Liver (tissue), 9 donors: ENCODE data around the gene TCEA2. TPM values are rescaled to one million over a fixed set of nuclear protein-coding genes. Genes with fewer than 3 reads are reported as not detected.
A peak's percentile ranks its signal among the peaks of the same experiment; 100 is the strongest.

Experiments used
- DNase-seq: peaks from one replicate; pipeline ENCODE4 v3.0.0-alpha.2; 2017; ENCODE audit warnings: low spot score
- H3K27ac ChIP-seq, 2 donors: one replicate each; pipeline ENCODE4 v1.7.0; 2013; ENCODE audit warnings: inconsistent platforms in 2 of 2, low read length in 2 of 2, control low read depth in 1 of 2, low read depth in 1 of 2, mild to moderate bottlenecking in 1 of 2
- H3K27me3 ChIP-seq, 4 donors: one replicate each; pipeline versions ENCODE4 v1.6.1 to v1.7.0; 2013; ENCODE audit warnings: low read length in 3 of 4, inconsistent platforms in 1 of 4, mild to moderate bottlenecking in 1 of 4, moderate library complexity in 1 of 4; ENCODE audit not compliant: control insufficient read depth in 4 of 4, insufficient read depth in 4 of 4
- H3K36me3 ChIP-seq, 4 donors: one replicate each; pipeline versions ENCODE4 v1.6.1 to v1.7.0; 2013; ENCODE audit warnings: low read length in 3 of 4, mild to moderate bottlenecking in 3 of 4, low read depth in 1 of 4, moderate library complexity in 1 of 4; ENCODE audit not compliant: control insufficient read depth in 4 of 4, insufficient read depth in 3 of 4
- H3K4me1 ChIP-seq, 4 donors: one replicate each; pipeline versions ENCODE4 v1.6.1 to v1.7.0; 2013; ENCODE audit warnings: low read length in 3 of 4, mild to moderate bottlenecking in 3 of 4, moderate library complexity in 1 of 4; ENCODE audit not compliant: control insufficient read depth in 4 of 4, insufficient read depth in 4 of 4
- H3K4me3 ChIP-seq, 3 donors: one replicate each; pipeline versions ENCODE4 v1.6.1 to v1.7.0; 2013; ENCODE audit warnings: low read length in 3 of 3, control low read depth in 1 of 3, low read depth in 1 of 3, mild to moderate bottlenecking in 1 of 3
- H3K9ac ChIP-seq, 2 donors: one replicate each; pipeline ENCODE4 v1.7.0; 2013; ENCODE audit warnings: low read length in 2 of 2, mild to moderate bottlenecking in 2 of 2, moderate library complexity in 2 of 2, control low read depth in 1 of 2, low read depth in 1 of 2
- H3K9me3 ChIP-seq, 4 donors: one replicate each; pipeline versions ENCODE4 v1.6.1 to v1.7.0; 2013; ENCODE audit warnings: low read length in 3 of 4; ENCODE audit not compliant: control insufficient read depth in 4 of 4
- ATF3 ChIP-seq: IDR thresholded peaks from 2 replicates; pipeline ENCODE4 v1.6.1; 2016; ENCODE audit warnings: antibody characterized with exemption
- CTCF ChIP-seq: fragments of 150-350 bp; IDR thresholded peaks from 2 replicates; pipeline ENCODE4 v1.5.1; 2017; ENCODE audit warnings: improper control_type of control experiment, low read depth, low read length; ENCODE audit not compliant: missing input control
- EGR1 ChIP-seq, 2 donors: IDR thresholded peaks; 2 replicates each; pipeline ENCODE4 v1.6.1; 2016 to 2018; ENCODE audit warnings: antibody characterized with exemption in 2 of 2, low read depth in 2 of 2
- FOXA1 ChIP-seq: IDR thresholded peaks from 2 replicates; pipeline ENCODE4 v1.6.1; 2016; ENCODE audit warnings: antibody characterized with exemption
- FOXA2 ChIP-seq: IDR thresholded peaks from 2 replicates; pipeline ENCODE4 v1.6.1; 2016; ENCODE audit warnings: antibody characterized with exemption
- GABPA ChIP-seq, 2 donors: IDR thresholded peaks in 1 of 2; conservative IDR thresholded peaks in 1 of 2; 2 replicates each; pipeline ENCODE4 v1.6.1; 2016; ENCODE audit warnings: antibody characterized with exemption in 2 of 2, mild to moderate bottlenecking in 1 of 2, moderate library complexity in 1 of 2
- HNF4A ChIP-seq, 2 donors: conservative IDR thresholded peaks; 2 replicates each; pipeline ENCODE4 v1.6.1; 2016; ENCODE audit warnings: antibody characterized with exemption in 2 of 2, mild to moderate bottlenecking in 2 of 2
- HNF4G ChIP-seq: IDR thresholded peaks from 2 replicates; pipeline ENCODE4 v1.6.1; 2016; ENCODE audit warnings: antibody characterized with exemption
- JUND ChIP-seq, 2 donors: IDR thresholded peaks; 2 replicates each; pipeline ENCODE4 v1.6.1; 2016; ENCODE audit warnings: antibody characterized with exemption in 2 of 2
- MAX ChIP-seq: IDR thresholded peaks from 2 replicates; pipeline ENCODE4 v1.6.1; 2016; ENCODE audit warnings: antibody characterized with exemption
- NR2F2 ChIP-seq: IDR thresholded peaks from 2 replicates; pipeline ENCODE4 v1.6.1; 2016; ENCODE audit warnings: antibody characterized with exemption
- RAD21 ChIP-seq, 2 donors: IDR thresholded peaks; 2 replicates each; pipeline ENCODE4 v1.6.1; 2016; ENCODE audit warnings: antibody characterized with exemption in 2 of 2, mild to moderate bottlenecking in 2 of 2
- REST ChIP-seq: IDR thresholded peaks from 2 replicates; pipeline ENCODE4 v1.6.1; 2016; ENCODE audit warnings: antibody characterized with exemption, mild to moderate bottlenecking
- RXRA ChIP-seq, 2 donors: IDR thresholded peaks; 2 replicates each; pipeline ENCODE4 v1.6.1; 2017 to 2018; ENCODE audit warnings: antibody characterized with exemption in 2 of 2, mild to moderate bottlenecking in 1 of 2
- SP1 ChIP-seq: IDR thresholded peaks from 2 replicates; pipeline ENCODE4 v1.6.1; 2018; ENCODE audit warnings: antibody characterized with exemption, mild to moderate bottlenecking
- TAF1 ChIP-seq: conservative IDR thresholded peaks from 2 replicates; pipeline ENCODE4 v1.6.1; 2016; ENCODE audit warnings: antibody characterized with exemption, mild to moderate bottlenecking
- YY1 ChIP-seq: IDR thresholded peaks from 2 replicates; pipeline ENCODE4 v1.6.1; 2016; ENCODE audit warnings: antibody characterized with exemption, mild to moderate bottlenecking
- ZBTB33 ChIP-seq: IDR thresholded peaks from 2 replicates; pipeline ENCODE4 v1.6.1; 2016; ENCODE audit warnings: antibody characterized with exemption
- WGBS: extraction: QIAGEN DNeasy Blood & Tissue Kit; methylation state at CpG from one replicate; pipeline ENCODE4 v1.1.7; 2013; 5-methylcytosine and 5-hydroxymethylcytosine counted together
- polyA plus RNA-seq, 2 donors: library from polyadenylated mRNA; stranded (reverse) in 1 of 2; unstranded in 1 of 2; fragments of 200-250 nt in 1 of 2; fragments of >200 nt in 1 of 2; fragmentation: Nextera tagmentation in 1 of 2; extraction: Ambion mirVana in 1 of 2; gene quantifications; one replicate each; pipeline versions ENCODE4 v1.2.1 to v1.2.3, GENCODE V29; 2013 to 2015
- total RNA-seq, 2 donors: library from RNA; depleted of rRNA; stranded (reverse); fragments of >200 nt; gene quantifications; one replicate each; pipeline ENCODE4 v1.2.3, GENCODE V29; 2014
- donor health status: healthy.
- donor health status: healthy.
- donor health status: healthy.
- donor health status: healthy.
- donor health status: healthy.

The TCEA2 gene
- total and polyA plus RNA-seq, 4 donors = 4.6 to 22.6 (median 11.8) TPM

- WGBS = 78% methylated on average over 17 of the region's 17 CpGs
- no peaks in the 10 kb centered on the region for H3K9me3 ChIP-seq
- H3K4me1 ChIP-seq = peaks cover 14 to 35% (median 19%) of the 10 kb centered on the region in 4 donors
- no peak overlapping the region for H3K27ac ChIP-seq
- H3K36me3 ChIP-seq = no peaks in the 10 kb centered on the region
- no peak overlapping the region for H3K9ac ChIP-seq
- DNase-seq = no peak
- TF ChIP-seq NR2F2 (no peak), ATF3 (no peak), JUND (IDR thresholded peaks at IDR 0.05) (no peak), YY1 (no peak), GABPA (IDR thresholded peaks at IDR 0.05 in 1 of 2, conservative IDR thresholded peaks at IDR 0.05 in 1 of 2) (no peak), HNF4G (no peak), ZBTB33 (no peak), FOXA2 (no peak), EGR1 (IDR thresholded peaks at IDR 0.05; ENCODE audit: low read depth in 2 of 2) (no peak), RXRA (IDR thresholded peaks at IDR 0.05) (no peak), SP1 (no peak)
- peaks cover 0 to 6% (median 0%) of the 10 kb centered on the region in 4 donors for H3K27me3 ChIP-seq
- peak overlapping the region in 1 of 3 donors; percentile 61 for H3K4me3 ChIP-seq
Measured at GRCh38 chr20:64080813-64081623, 18.0 kb downstream of the TCEA2 start.

- no peak overlapping the region for H3K9ac ChIP-seq
- H3K4me3 ChIP-seq = no peak overlapping the region
- H3K36me3 ChIP-seq = no peaks in the 10 kb centered on the region
- H3K9me3 ChIP-seq = no peaks in the 10 kb centered on the region
- H3K27ac ChIP-seq = no peak overlapping the region
- no peak for TF ChIP-seq MAX
- no peak for TF ChIP-seq YY1
- no peak for TF ChIP-seq GABPA (IDR thresholded peaks at IDR 0.05 in 1 of 2, conservative IDR thresholded peaks at IDR 0.05 in 1 of 2)
- no peak for TF ChIP-seq HNF4A (conservative IDR thresholded peaks at IDR 0.05)
- TF ChIP-seq RXRA (IDR thresholded peaks at IDR 0.05) = no peak
- TF ChIP-seq HNF4G = no peak
- TF ChIP-seq FOXA2 = no peak
- no peak for TF ChIP-seq SP1
- no peak for TF ChIP-seq EGR1 (IDR thresholded peaks at IDR 0.05; ENCODE audit: low read depth in 2 of 2)
- no peak for TF ChIP-seq ATF3
- TF ChIP-seq REST = no peak
- no peak for TF ChIP-seq JUND (IDR thresholded peaks at IDR 0.05)
- TF ChIP-seq CTCF = no peak
- no peak for TF ChIP-seq RAD21 (IDR thresholded peaks at IDR 0.05)
- TF ChIP-seq NR2F2 = no peak
- TF ChIP-seq TAF1 = no peak
- TF ChIP-seq FOXA1 = no peak
- no peak for TF ChIP-seq ZBTB33
- 85% methylated on average over 6 of the region's 6 CpGs for WGBS
- H3K27me3 ChIP-seq = peaks cover 0 to 6% (median 0%) of the 10 kb centered on the region in 4 donors
- no peak for DNase-seq
- H3K4me1 ChIP-seq = peaks cover 14 to 35% (median 19%) of the 10 kb centered on the region in 4 donors
Measured at GRCh38 chr20:64081624-64081964, 18.6 kb downstream of the TCEA2 start.
